ENCODE results near the gene SNX20. TPM values are rescaled to one million over a fixed set of nuclear protein-coding genes. Genes with fewer than 3 reads are reported as not detected.

SNX20 gene
- total and polyA plus RNA-seq, 2 of the 13 experiments (the other 11 are each of a cell fraction or from before 2014, with no cell fraction given), result not detected

DNA sequence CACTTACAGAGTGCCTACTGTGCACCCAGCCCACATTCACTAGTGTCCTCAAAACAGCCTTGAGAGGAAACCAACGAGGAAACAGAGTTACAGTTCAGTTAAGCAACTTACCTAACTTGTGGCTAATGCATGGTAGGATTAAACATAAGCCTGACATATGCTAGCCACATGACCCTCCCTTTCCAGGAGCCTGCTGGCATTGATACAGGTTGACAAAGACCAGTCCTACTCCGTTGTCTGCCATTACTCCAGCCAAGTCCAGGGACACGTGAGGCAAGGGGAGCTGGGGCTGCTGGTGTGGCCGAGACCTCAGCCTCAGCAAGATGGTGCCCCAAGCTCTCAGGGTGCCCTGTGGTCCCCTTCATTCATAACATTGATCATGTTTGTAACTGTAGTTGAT is 37.9 kb downstream of the SNX20 start:
- intact Hi-C loops (cut with micrococcal nuclease; ENCODE audit: unreplicated experiment) (no loop called here), in situ Hi-C loops (cut with HindIII; ENCODE audit: extremely low pct_ligation_motif_present, low pct_unique_long_range_greater_than_20kb) (no loop called here)
- H3K27me3 ChIP-seq (ENCODE audit: control insufficient read depth in 1 of 2, insufficient read depth in 2 of 2, low read length in 2 of 2), result no peaks in the 10 kb centered on the region
- 96% methylated on average over 3 of the region's 4 CpGs for WGBS (ENCODE audit: low lambda C conversion rate)
- H3K9me3 ChIP-seq (ENCODE audit: low read length), result no peaks in the 10 kb centered on the region
- ATAC-seq, result no peak
- BruUV-seq (replicated peaks), result no TSS peak
- no peak overlapping the region for H3K4me2 ChIP-seq (ENCODE audit: low read depth, low read length)
- no peak overlapping the region for H3K4me3 ChIP-seq (replicated peaks in 1 of 3; ENCODE audit: insufficient read depth in 1 of 3, low read depth in 2 of 3, low read length in 3 of 3)
- 0 out of 4 replicates have a peak, but pooled peaks of 1 of the 2 experiments have one; percentile 7 for TF ChIP-seq POLR2A (IDR thresholded peaks at IDR 0.05; ENCODE audit: insufficient read depth in 1 of 2, low read depth in 2 of 2, low read length in 2 of 2)
- peak; percentile 56; the same call in 1 of the 2 replicates for TF ChIP-seq ZNF326 (CRISPR knock-in tag; IDR thresholded peaks at IDR 0.05; ENCODE audit: borderline replicate concordance)
- peak; percentile 26 for TF ChIP-seq AGO2 (optimal IDR thresholded peaks at IDR 0.05; ENCODE audit: low read depth, low read length)
- no peak for TF ChIP-seq MTA1 (CRISPR knock-in tag; IDR thresholded peaks at IDR 0.05; ENCODE audit: borderline replicate concordance)
- peak; percentile 74 for TF ChIP-seq RBM22 (optimal IDR thresholded peaks at IDR 0.05; ENCODE audit: low read length)
- TF ChIP-seq ZBTB42 (CRISPR knock-in tag; IDR thresholded peaks at IDR 0.05), result no peak
- no peak overlapping the region for H3K27ac ChIP-seq (ENCODE audit: extremely low read length, insufficient read depth, low read length)
- no peak overlapping the region for H3K9ac ChIP-seq (ENCODE audit: insufficient read depth, low read depth, low read length)
- ChIA-PET POLR2A (interaction anchor here (0.7 to 1.7 kb wide), 2 partner anchors 163 to 271 kb away, joined by 3 read pairs; no protein-coding TSS in a partner anchor), CTCF (ENCODE audit: low intra/inter-chr PET ratio, low total read pairs) (no interaction called here)
- H3K79me2 ChIP-seq (ENCODE audit: insufficient read depth, low read length), result no peaks in the 10 kb centered on the region
- no peaks in the 10 kb centered on the region for H3K36me3 ChIP-seq (replicated peaks in 1 of 2; ENCODE audit: control insufficient read depth in 1 of 2, insufficient read depth in 2 of 2, low read length in 2 of 2)
- peaks cover 15% of the 10 kb centered on the region for H3K4me1 ChIP-seq (ENCODE audit: insufficient read depth, low read length)
- no peak for DNase-seq (ENCODE audit: low spot score)
- H2AFZ ChIP-seq (ENCODE audit: low read length), result no peak overlapping the region
- no peak for FAIRE-seq
- 0 out of 2 replicates have a peak, but pooled peaks cover 3% of the 10 kb centered on the region for H4K20me1 ChIP-seq (ENCODE audit: insufficient read depth, low read length)

DNA sequence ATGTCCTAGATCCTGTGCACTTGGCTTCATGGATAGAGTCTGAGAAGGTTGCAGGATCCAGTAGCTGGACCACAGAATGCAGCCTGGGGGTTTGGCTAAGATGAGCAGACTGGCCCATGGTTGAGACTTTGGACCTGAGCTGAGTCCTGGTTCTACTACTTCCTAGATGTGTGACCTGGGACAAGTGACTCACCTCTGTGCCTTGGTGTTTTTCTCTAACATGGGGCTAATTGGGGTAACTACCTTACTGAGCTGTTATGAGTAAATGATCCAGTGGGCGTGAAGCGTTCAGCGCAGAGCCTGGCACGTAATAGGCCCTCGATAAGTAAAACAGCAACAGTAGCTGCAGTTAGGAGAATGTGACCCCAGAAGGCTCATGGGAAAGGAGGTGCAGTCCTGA is 38.8 kb downstream of the SNX20 start:
- Histone ChIP-seq H3K9me3 (ENCODE audit: low read length) (no peaks in the 10 kb centered on the region), H2AFZ (ENCODE audit: low read length) (no peak overlapping the region), H3K27ac (ENCODE audit: extremely low read length, insufficient read depth, low read length) (no peak overlapping the region), H3K79me2 (ENCODE audit: insufficient read depth, low read length) (no peaks in the 10 kb centered on the region), H3K4me1 (ENCODE audit: insufficient read depth, low read length) (peaks cover 15% of the 10 kb centered on the region), H3K27me3 (ENCODE audit: control insufficient read depth in 1 of 2, insufficient read depth in 2 of 2, low read length in 2 of 2) (no peaks in the 10 kb centered on the region), H3K9ac (ENCODE audit: insufficient read depth, low read depth, low read length) (no peak overlapping the region), H3K4me3 (replicated peaks in 1 of 3; ENCODE audit: insufficient read depth in 1 of 3, low read depth in 2 of 3, low read length in 3 of 3) (no peak overlapping the region), H3K4me2 (ENCODE audit: low read depth, low read length) (no peak overlapping the region), H3K36me3 (replicated peaks in 1 of 2; ENCODE audit: control insufficient read depth in 1 of 2, insufficient read depth in 2 of 2, low read length in 2 of 2) (no peaks in the 10 kb centered on the region), H4K20me1 (ENCODE audit: insufficient read depth, low read length) (peaks cover 10% of the 10 kb centered on the region; the same call in 1 of the 2 replicates)
- WGBS (ENCODE audit: low lambda C conversion rate), result 96% methylated on average over 5 of the region's 5 CpGs
- ChIA-PET CTCF (ENCODE audit: low intra/inter-chr PET ratio, low total read pairs) (no interaction called here), POLR2A (interaction anchor here (1.1 to 1.7 kb wide), 3 partner anchors 12 to 270 kb away, joined by 3 to 4 read pairs (median 3); no protein-coding TSS in a partner anchor)
- DNase-seq (ENCODE audit: low spot score) (peak; percentile 57), FAIRE-seq (peak; percentile 56), ATAC-seq (peak; percentile 24)
- in situ Hi-C loops (cut with HindIII; ENCODE audit: extremely low pct_ligation_motif_present, low pct_unique_long_range_greater_than_20kb) (no loop called here), intact Hi-C loops (cut with micrococcal nuclease; ENCODE audit: unreplicated experiment) (no loop called here)
- BruUV-seq (replicated peaks), result no TSS peak
- TF ChIP-seq POLR2A (IDR thresholded peaks at IDR 0.05; ENCODE audit: insufficient read depth in 1 of 2, low read depth in 2 of 2, low read length in 2 of 2) (0 out of 4 replicates have a peak, but pooled peaks of 1 of the 2 experiments have one; percentile 26), KAT8 (CRISPR knock-in tag; IDR thresholded peaks at IDR 0.05) (0 out of 2 replicates have a peak, but pooled peaks have one; percentile 13), RAD21 (CRISPR knock-in tag; IDR thresholded peaks at IDR 0.05) (0 out of 2 replicates have a peak, but pooled peaks have one; percentile 10), CREM (IDR thresholded peaks at IDR 0.05) (no peak), CREM (CRISPR knock-in tag; IDR thresholded peaks at IDR 0.05) (no peak), MXI1 (IDR thresholded peaks at IDR 0.05; ENCODE audit: borderline replicate concordance, low read depth, low read length) (0 out of 3 replicates have a peak, but pooled peaks have one; percentile 30)
- TF ChIP-seq, protein P1, sequence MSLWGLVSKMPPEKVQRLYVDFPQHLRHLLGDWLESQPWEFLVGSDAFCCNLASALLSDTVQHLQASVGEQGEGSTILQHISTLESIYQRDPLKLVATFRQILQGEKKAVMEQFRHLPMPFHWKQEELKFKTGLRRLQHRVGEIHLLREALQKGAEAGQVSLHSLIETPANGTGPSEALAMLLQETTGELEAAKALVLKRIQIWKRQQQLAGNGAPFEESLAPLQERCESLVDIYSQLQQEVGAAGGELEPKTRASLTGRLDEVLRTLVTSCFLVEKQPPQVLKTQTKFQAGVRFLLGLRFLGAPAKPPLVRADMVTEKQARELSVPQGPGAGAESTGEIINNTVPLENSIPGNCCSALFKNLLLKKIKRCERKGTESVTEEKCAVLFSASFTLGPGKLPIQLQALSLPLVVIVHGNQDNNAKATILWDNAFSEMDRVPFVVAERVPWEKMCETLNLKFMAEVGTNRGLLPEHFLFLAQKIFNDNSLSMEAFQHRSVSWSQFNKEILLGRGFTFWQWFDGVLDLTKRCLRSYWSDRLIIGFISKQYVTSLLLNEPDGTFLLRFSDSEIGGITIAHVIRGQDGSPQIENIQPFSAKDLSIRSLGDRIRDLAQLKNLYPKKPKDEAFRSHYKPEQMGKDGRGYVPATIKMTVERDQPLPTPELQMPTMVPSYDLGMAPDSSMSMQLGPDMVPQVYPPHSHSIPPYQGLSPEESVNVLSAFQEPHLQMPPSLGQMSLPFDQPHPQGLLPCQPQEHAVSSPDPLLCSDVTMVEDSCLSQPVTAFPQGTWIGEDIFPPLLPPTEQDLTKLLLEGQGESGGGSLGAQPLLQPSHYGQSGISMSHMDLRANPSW (CRISPR knock-in tag; IDR thresholded peaks at IDR 0.05; ENCODE audit: borderline replicate concordance), result no peak
- TF ChIP-seq, protein P2, sequence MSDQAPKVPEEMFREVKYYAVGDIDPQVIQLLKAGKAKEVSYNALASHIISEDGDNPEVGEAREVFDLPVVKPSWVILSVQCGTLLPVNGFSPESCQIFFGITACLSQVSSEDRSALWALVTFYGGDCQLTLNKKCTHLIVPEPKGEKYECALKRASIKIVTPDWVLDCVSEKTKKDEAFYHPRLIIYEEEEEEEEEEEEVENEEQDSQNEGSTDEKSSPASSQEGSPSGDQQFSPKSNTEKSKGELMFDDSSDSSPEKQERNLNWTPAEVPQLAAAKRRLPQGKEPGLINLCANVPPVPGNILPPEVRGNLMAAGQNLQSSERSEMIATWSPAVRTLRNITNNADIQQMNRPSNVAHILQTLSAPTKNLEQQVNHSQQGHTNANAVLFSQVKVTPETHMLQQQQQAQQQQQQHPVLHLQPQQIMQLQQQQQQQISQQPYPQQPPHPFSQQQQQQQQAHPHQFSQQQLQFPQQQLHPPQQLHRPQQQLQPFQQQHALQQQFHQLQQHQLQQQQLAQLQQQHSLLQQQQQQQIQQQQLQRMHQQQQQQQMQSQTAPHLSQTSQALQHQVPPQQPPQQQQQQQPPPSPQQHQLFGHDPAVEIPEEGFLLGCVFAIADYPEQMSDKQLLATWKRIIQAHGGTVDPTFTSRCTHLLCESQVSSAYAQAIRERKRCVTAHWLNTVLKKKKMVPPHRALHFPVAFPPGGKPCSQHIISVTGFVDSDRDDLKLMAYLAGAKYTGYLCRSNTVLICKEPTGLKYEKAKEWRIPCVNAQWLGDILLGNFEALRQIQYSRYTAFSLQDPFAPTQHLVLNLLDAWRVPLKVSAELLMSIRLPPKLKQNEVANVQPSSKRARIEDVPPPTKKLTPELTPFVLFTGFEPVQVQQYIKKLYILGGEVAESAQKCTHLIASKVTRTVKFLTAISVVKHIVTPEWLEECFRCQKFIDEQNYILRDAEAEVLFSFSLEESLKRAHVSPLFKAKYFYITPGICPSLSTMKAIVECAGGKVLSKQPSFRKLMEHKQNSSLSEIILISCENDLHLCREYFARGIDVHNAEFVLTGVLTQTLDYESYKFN (CRISPR knock-in tag; conservative IDR thresholded peaks at IDR 0.05), result 0 out of 2 replicates have a peak, but pooled peaks have one; percentile 27

Measured in HepG2 (cell line).